SK-N-SH (cell line): ENCODE data around the gene TMEM134. TPM values are rescaled to one million over a fixed set of nuclear protein-coding genes. Genes with fewer than 3 reads are reported as not detected.
A peak's percentile ranks its signal among the peaks of the same experiment; 100 is the strongest.

ENCODE experiments used
- CTCF ChIA-PET: fragments of 300-600, 350-600 bp; formaldehyde crosslinking; extraction: SDS; loops from one replicate; lab custom pipeline; 2021; lab: Yijun Ruan, JAX
- POLR2A ChIA-PET: fragments of 350-600 bp; sonication (Branson Sonifier 250); formaldehyde crosslinking; extraction: SDS; loops from one replicate; lab custom pipeline; 2020; ENCODE audit warnings: antibody characterized with exemption, inconsistent platforms; lab: Yijun Ruan, JAX
- DNase-seq: peaks from one replicate; pipeline ENCODE4 v3.0.0; 2012
- H2AFZ ChIP-seq: fragments of 200-600 bp; sonication (generic); 2 replicates; pipeline ENCODE4 v1.8.1; 2016; ENCODE audit warnings: antibody characterized with exemption, mild to moderate bottlenecking, low read depth
- H3F3A ChIP-seq: fragments of 200-600 bp; sonication (generic); replicated peaks from 2 replicates; pipeline ENCODE3; 2016; ENCODE audit warnings: antibody characterized with exemption, mild to moderate bottlenecking; ENCODE audit not compliant: insufficient read depth
- H3K27ac ChIP-seq, 2 experiments: fragments of 200-500 bp in 1 of 2; fragments of 200-600 bp in 1 of 2; sonication (Bioruptor generic) in 1 of 2; sonication (generic), shearing (Covaris generic) in 1 of 2; 2 replicates each; pipeline versions ENCODE4 v1.5.1 to v1.6.1; 2014 to 2016; ENCODE audit warnings: low read depth in 2 of 2, inconsistent platforms in 1 of 2, low read length in 1 of 2, mild to moderate bottlenecking in 1 of 2, mixed read lengths in 1 of 2
- H3K27me3 ChIP-seq: fragments of 200-600 bp; sonication (generic), shearing (Covaris generic); 2 replicates; pipeline ENCODE4 v1.6.1; 2016; ENCODE audit warnings: mixed run types; ENCODE audit not compliant: insufficient read depth
- H3K36me3 ChIP-seq, 2 experiments: fragments of 200-500 bp in 1 of 2; fragments of 200-600 bp in 1 of 2; sonication (Bioruptor generic) in 1 of 2; sonication (generic) in 1 of 2; replicated peaks in 1 of 2; 2 replicates each; pipeline versions ENCODE3 to v1.5.1; 2014 to 2016; ENCODE audit warnings: low read length in 1 of 2, mild to moderate bottlenecking in 1 of 2; ENCODE audit not compliant: insufficient read depth in 2 of 2, control insufficient read depth in 1 of 2
- H3K4me1 ChIP-seq, 2 experiments: fragments of 200-500 bp in 1 of 2; fragments of 200-600 bp in 1 of 2; sonication (Bioruptor generic) in 1 of 2; sonication (generic), shearing (Covaris generic) in 1 of 2; 2 replicates each; pipeline versions ENCODE4 v1.5.1 to v1.6.1; 2014 to 2016; ENCODE audit warnings: low read depth in 1 of 2, low read length in 1 of 2, mixed run types in 1 of 2; ENCODE audit not compliant: insufficient read depth in 2 of 2, control insufficient read depth in 1 of 2
- H3K4me2 ChIP-seq: fragments of 200-600 bp; sonication (generic), shearing (Covaris generic); 2 replicates; pipeline ENCODE4 v1.6.1; 2017; ENCODE audit warnings: mixed run types
- H3K4me3 ChIP-seq, 2 experiments: fragments of 200-500 bp in 1 of 2; fragments of 200-600 bp in 1 of 2; sonication (Bioruptor generic) in 1 of 2; sonication (generic), shearing (Covaris generic) in 1 of 2; 2 replicates each; pipeline versions ENCODE4 v1.5.1 to v1.8.1; 2014 to 2016; ENCODE audit warnings: low read depth in 2 of 2, inconsistent platforms in 1 of 2, low read length in 1 of 2, mild to moderate bottlenecking in 1 of 2, mixed read lengths in 1 of 2, moderate library complexity in 1 of 2
- H3K79me2 ChIP-seq: fragments of 200-600 bp; sonication (generic); 2 replicates; pipeline ENCODE4 v1.8.1; 2017; ENCODE audit warnings: mild to moderate bottlenecking; ENCODE audit not compliant: insufficient read depth
- H3K9ac ChIP-seq: fragments of 200-600 bp; sonication (generic); 2 replicates; pipeline ENCODE4 v1.6.1; 2017; ENCODE audit warnings: mixed run types
- H3K9me2 ChIP-seq: fragments of 200-600 bp; sonication (generic); 2 replicates; pipeline ENCODE4 v1.6.1; 2017; ENCODE audit warnings: mixed run types
- H3K9me3 ChIP-seq: fragments of 200-600 bp; sonication (generic); 2 replicates; pipeline ENCODE4 v1.6.1; 2017; ENCODE audit warnings: mixed run types, mild to moderate bottlenecking, moderate library complexity
- H4K20me1 ChIP-seq: fragments of 200-600 bp; sonication (generic); 2 replicates; pipeline ENCODE4 v1.6.1; 2017; ENCODE audit warnings: mild to moderate bottlenecking, mixed run types; ENCODE audit not compliant: insufficient read depth
- EZH2phosphoT487 ChIP-seq: fragments of 200-600 bp; sonication (generic); IDR thresholded peaks from 2 replicates; pipeline ENCODE4 v1.6.1; 2017; ENCODE audit warnings: low read depth, mixed run types, mild to moderate bottlenecking, antibody characterized with exemption, moderate library complexity, borderline replicate concordance
- MAX ChIP-seq: IDR thresholded peaks from 2 replicates; pipeline ENCODE4 v1.4.0; 2012; ENCODE audit warnings: low read depth
- MXI1 ChIP-seq: IDR thresholded peaks from 2 replicates; pipeline ENCODE4 v1.6.1; 2012; ENCODE audit warnings: mild to moderate bottlenecking, low read depth, low read length, improper control_type of control experiment
- NRF1 ChIP-seq: IDR thresholded peaks from 2 replicates; pipeline ENCODE4 v1.6.1; 2012; ENCODE audit warnings: low read depth, mild to moderate bottlenecking, low read length
- REST ChIP-seq: IDR thresholded peaks from 2 replicates; pipeline ENCODE4 v1.6.1; 2012; ENCODE audit warnings: mild to moderate bottlenecking, low read depth, low read length, moderate library complexity
- RXRA ChIP-seq: IDR thresholded peaks from 2 replicates; pipeline ENCODE4 v1.4.0; 2012; ENCODE audit warnings: low read depth, mild to moderate bottlenecking, borderline replicate concordance
- TCF12 ChIP-seq: IDR thresholded peaks from 2 replicates; pipeline ENCODE4 v1.4.0; 2012
- USF2 ChIP-seq: fragments of 150-350 bp; IDR thresholded peaks from 2 replicates; pipeline ENCODE4 v1.6.1; 2017; ENCODE audit warnings: antibody characterized with exemption, low read length, low read depth, borderline replicate concordance
- WGBS: methylation state at CpG from one replicate; pipeline ENCODE4 v1.1.6; 2017; ENCODE audit warnings: low lambda C conversion rate; 5-methylcytosine and 5-hydroxymethylcytosine counted together
- polyA plus RNA-seq, 3 experiments: library from polyadenylated mRNA; depleted of rRNA; stranded (reverse); fragments of >200 nt; gene quantifications; 2 replicates each; pipeline ENCODE4 v1.2.3, GENCODE V29; 2012

The TMEM134 gene
- polyA plus RNA-seq, 1 of the 3 experiments (the other 2 are of a cell fraction): 132 TPM

- Histone ChIP-seq H3F3A (no peaks in the 10 kb centered on the region), H3K4me2 (peak overlapping the region; percentile 68), H3K27ac (peak overlapping the region in 1 of 2 experiments; percentile 64; a peak in 1 of 4 replicates), H2AFZ (0 out of 2 replicates have a peak overlapping the region, but pooled peaks have one; percentile 14), H3K9ac (peak overlapping the region; percentile 49; the same call in 1 of the 2 replicates), H3K9me2 (no peaks in the 10 kb centered on the region), H3K79me2 (no peaks in the 10 kb centered on the region), H3K4me1 (peaks cover 6 to 8% of the 10 kb centered on the region in 2 experiments; a peak in 2 of 4 replicates), H3K27me3 (no peaks in the 10 kb centered on the region), H3K36me3 (no peaks in the 10 kb centered on the region), H4K20me1 (no peaks in the 10 kb centered on the region), H3K9me3 (no peaks in the 10 kb centered on the region), H3K4me3 (peak overlapping the region; percentile 63 to 66)
- DNase-seq: peak; percentile 100
- ChIA-PET POLR2A (interaction anchor here (0.5 to 1.3 kb wide), 4 partner anchors 25 to 1108 kb away, joined by 3 to 4 read pairs (median 3); partner anchors contain the start of genes GSTP1 and RAD9A), CTCF (interaction anchor here (0.8 to 2.7 kb wide), 3 partner anchors 14 to 38 kb away, joined by 3 to 17 read pairs (median 3); partner anchors contain the start of gene PPP1CA)
- TF ChIP-seq EZH2phosphoT487: no peak
- TF ChIP-seq NRF1: peak; percentile 25
- TF ChIP-seq MAX: peak; percentile 53; the same call in 1 of the 2 replicates
- TF ChIP-seq REST: no peak
- peak; percentile 90; the same call in 1 of the 2 replicates for TF ChIP-seq MXI1
- TF ChIP-seq USF2: no peak
- no peak for TF ChIP-seq TCF12
- no peak for TF ChIP-seq RXRA
- 0% methylated on average over 18 of the region's 97 CpGs for WGBS
These were observed 48.2 kb downstream of the TMEM134 start for GRCh38 chr11:67420646-67421429.
